Esophagus (tissue), 2 donors: ENCODE results near the gene CYTH4. TPM values are rescaled to one million over a fixed set of nuclear protein-coding genes. Genes with fewer than 3 reads are reported as not detected.

Source experiments
- H3K27ac ChIP-seq, 2 donors: one replicate each; pipeline ENCODE4 v1.5.1; 2013; ENCODE audit warnings: low read depth in 2 of 2, mild to moderate bottlenecking in 2 of 2, inconsistent platforms in 1 of 2, low read length in 1 of 2, moderate library complexity in 1 of 2
- H3K27me3 ChIP-seq, 2 donors: one replicate each; pipeline ENCODE4 v1.6.1; 2013; ENCODE audit warnings: low read length in 2 of 2, control low read depth in 1 of 2, mild to moderate bottlenecking in 1 of 2; ENCODE audit not compliant: insufficient read depth in 2 of 2, control insufficient read depth in 1 of 2
- H3K36me3 ChIP-seq, 2 donors: one replicate each; pipeline ENCODE4 v1.6.1; 2013; ENCODE audit warnings: low read length in 1 of 2; ENCODE audit not compliant: control insufficient read depth in 2 of 2, insufficient read depth in 2 of 2
- H3K4me1 ChIP-seq, 2 donors: one replicate each; pipeline ENCODE4 v1.6.1; 2013; ENCODE audit warnings: low read length in 1 of 2; ENCODE audit not compliant: control insufficient read depth in 2 of 2, insufficient read depth in 2 of 2
- H3K4me3 ChIP-seq, 2 donors: one replicate each; pipeline ENCODE4 v1.5.1; 2013; ENCODE audit warnings: low read length in 2 of 2, mild to moderate bottlenecking in 2 of 2, low read depth in 1 of 2, moderate library complexity in 1 of 2
- H3K9me3 ChIP-seq, 2 donors: one replicate each; pipeline ENCODE4 v1.6.1; 2013; ENCODE audit warnings: mild to moderate bottlenecking in 2 of 2, low read depth in 1 of 2, low read length in 1 of 2, moderate library complexity in 1 of 2; ENCODE audit not compliant: control insufficient read depth in 2 of 2, insufficient read depth in 1 of 2
- WGBS, 2 donors: extraction: QIAGEN DNeasy Blood & Tissue Kit; methylation state at CpG; one replicate each; pipeline ENCODE4 v1.1.7; 2013; 5-methylcytosine and 5-hydroxymethylcytosine counted together
- polyA plus RNA-seq, 2 donors: library from polyadenylated mRNA; stranded (reverse); fragments of 200-250 nt; gene quantifications; one replicate each; pipeline ENCODE4 v1.2.3, GENCODE V29; 2013
- donor health status: healthy with polysubstance abuse.
- donor health status: Bipolar disorder and iron deficiency.

The CYTH4 gene
- polyA plus RNA-seq, 2 donors = 1.4 to 4.1 TPM

DNA sequence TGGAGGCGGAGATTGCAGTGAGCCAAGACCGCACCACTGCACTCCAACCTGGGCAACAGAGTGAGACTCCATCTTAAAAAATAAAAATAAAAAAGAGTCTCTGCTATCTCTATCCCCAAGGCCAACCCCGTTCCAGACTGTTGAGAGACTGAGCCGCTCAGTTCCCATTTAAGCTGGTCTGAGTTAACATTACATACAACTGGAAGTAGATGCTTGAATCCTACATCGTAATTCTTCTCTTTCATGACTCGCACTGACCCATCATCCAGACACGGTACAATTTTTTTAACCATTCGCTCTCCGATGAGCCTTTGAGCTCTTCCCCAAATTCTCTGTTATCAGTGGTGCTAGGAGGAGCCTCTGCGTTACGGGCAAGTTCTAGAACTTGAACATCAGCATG lies 4.9 kb upstream of the CYTH4 start:
- 79% methylated on average over 11 of the region's 11 CpGs for WGBS, 2 donors
- H3K27me3 ChIP-seq = no peaks in the 10 kb centered on the region
- no peaks in the 10 kb centered on the region for H3K36me3 ChIP-seq
- peaks cover 0 to under 1% of the 10 kb centered on the region in 2 donors for H3K4me1 ChIP-seq
- H3K27ac ChIP-seq = no peak overlapping the region
- H3K4me3 ChIP-seq = no peak overlapping the region
- peaks cover 0 to 4% of the 10 kb centered on the region in 2 donors for H3K9me3 ChIP-seq

- whole genome bisulfite sequencing, 2 donors = 60 to 61% methylated on average over 5 of the region's 5 CpGs
- no peaks in the 10 kb centered on the region for H3K36me3 ChIP-seq
- H3K4me1 ChIP-seq = peaks cover 0 to 2% of the 10 kb centered on the region in 2 donors
- peaks cover 0 to 4% of the 10 kb centered on the region in 2 donors for H3K9me3 ChIP-seq
- H3K4me3 ChIP-seq = no peak overlapping the region
- no peak overlapping the region for H3K27ac ChIP-seq
- no peaks in the 10 kb centered on the region for H3K27me3 ChIP-seq
These were observed 4.0 kb upstream of the CYTH4 start for GRCh38 chr22:37278261-37278660.

DNA sequence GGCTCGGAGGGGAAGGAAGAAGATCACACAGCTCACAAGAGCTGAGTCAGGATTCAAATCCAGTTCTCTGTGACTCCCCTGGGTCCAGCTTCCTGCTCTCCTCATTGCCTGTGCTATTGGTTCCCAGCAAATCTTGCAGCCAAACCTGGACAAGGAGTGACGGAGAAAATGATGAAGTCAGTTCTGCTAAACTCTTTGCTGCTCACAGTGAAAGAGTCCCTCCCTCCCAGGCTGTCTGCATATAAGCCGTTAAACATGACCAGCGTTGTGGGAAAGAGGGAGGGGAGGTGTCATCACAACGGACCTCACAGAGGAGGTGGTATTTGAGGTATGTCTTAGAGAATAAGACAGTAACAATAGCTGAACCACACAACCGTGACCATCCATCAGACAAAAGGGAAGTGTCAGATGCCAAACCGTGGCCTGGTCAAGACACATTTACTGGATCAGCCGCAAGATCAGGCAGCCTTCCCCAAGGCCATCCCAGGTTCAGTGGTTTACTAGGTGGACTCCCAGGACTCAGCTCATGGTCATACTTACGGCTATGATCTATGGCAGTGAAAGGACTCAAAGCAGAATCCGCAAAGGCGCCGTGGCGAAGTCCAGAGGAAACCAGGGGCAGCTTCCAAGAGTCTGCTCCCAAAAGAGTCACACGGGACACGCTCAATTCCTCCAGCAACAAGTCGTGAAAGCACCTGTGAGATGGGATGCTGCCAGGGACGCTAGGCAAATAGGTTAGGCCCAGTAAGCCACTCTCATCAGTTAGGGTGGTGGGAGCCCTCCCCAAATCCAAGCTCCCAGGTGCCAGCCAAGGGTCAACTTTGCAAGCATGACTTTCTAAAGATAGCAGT lies 2.8 kb upstream of the CYTH4 start:
- Histone ChIP-seq H3K36me3 (no peaks in the 10 kb centered on the region), H3K4me1 (peaks cover 0 to 2% of the 10 kb centered on the region in 2 donors), H3K9me3 (peaks cover 0 to 4% of the 10 kb centered on the region in 2 donors), H3K27me3 (no peaks in the 10 kb centered on the region), H3K4me3 (no peak overlapping the region), H3K27ac (no peak overlapping the region)
- WGBS, 2 donors = 63 to 70% methylated on average over 17 of the region's 17 CpGs

DNA sequence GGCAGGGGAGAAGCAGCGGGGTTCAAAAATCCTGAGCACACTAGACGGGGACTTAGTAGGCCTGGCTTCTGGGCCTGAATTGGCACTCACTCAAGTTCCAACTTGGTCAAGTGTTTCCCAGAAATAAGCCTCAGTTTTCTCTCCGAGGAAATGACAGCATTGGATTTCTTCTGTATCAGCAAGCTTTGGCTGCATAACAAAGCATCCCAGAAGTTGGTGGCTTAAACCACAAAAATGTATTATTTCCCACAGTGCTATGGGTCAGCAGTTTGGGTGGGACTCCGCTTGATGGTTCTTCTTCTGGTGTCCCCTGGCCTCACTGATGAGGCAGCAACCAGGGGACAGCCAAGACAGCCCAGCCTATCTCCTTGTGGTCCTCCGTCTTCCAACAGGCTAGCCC lies 1.6 kb upstream of the CYTH4 start:
- H3K36me3 ChIP-seq = no peaks in the 10 kb centered on the region
- H3K4me3 ChIP-seq = no peak overlapping the region
- H3K4me1 ChIP-seq = peaks cover 0 to 2% of the 10 kb centered on the region in 2 donors
- H3K9me3 ChIP-seq = peaks cover 0 to 4% of the 10 kb centered on the region in 2 donors
- no peaks in the 10 kb centered on the region for H3K27me3 ChIP-seq
- 94 to 95% methylated on average over 5 of the region's 5 CpGs for WGBS, 2 donors
- no peak overlapping the region for H3K27ac ChIP-seq

GRCh38 chr22:37281195-37281594 lies 1.1 kb upstream of the CYTH4 start:
- H3K27ac ChIP-seq = no peak overlapping the region
- H3K9me3 ChIP-seq = peaks cover 0 to 4% of the 10 kb centered on the region in 2 donors
- H3K27me3 ChIP-seq = no peaks in the 10 kb centered on the region
- H3K4me3 ChIP-seq = no peak overlapping the region
- H3K36me3 ChIP-seq = no peaks in the 10 kb centered on the region
- peaks cover 0 to 2% of the 10 kb centered on the region in 2 donors for H3K4me1 ChIP-seq
- 84% methylated on average over 7 of the region's 7 CpGs for WGBS, 2 donors

DNA sequence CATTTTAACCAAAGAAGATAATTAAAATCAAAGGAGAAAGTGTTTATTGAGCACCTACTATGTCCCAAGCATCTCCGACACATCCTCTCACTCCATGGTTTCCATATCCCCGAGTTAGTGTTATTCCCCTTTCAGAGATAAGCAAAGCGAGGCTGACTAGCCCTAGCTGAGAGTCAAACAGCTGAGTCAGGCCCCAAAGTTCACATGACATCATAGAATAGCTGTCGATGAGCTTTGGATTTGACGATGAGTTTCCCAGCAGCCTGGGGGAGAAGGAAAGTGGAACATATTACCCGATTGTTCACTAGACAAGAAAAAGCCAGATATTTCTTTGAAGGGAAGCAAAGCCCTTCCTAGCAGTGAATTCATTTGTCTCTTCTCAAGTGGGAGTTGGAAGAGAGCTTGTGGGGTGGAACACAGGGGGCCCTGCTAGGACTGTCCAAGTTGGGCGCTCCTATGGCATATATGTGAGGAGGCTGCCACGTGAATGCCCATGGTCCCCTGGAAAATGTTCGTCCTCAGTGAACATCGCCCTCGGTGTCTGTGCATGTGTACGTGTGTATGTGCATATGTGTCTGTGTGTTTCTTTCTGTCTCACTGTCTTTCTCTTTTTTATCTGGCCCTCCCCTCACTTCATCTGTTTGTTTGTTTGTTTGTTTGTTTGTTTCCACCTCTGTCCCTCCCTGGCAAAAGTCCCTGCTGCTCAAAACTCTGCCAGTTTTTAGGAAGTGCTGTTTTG lies 493 bp upstream of the CYTH4 start:
- Histone ChIP-seq H3K4me1 (peaks cover 0 to 2% of the 10 kb centered on the region in 2 donors), H3K9me3 (peaks cover 0 to 4% of the 10 kb centered on the region in 2 donors), H3K27ac (no peak overlapping the region), H3K36me3 (no peaks in the 10 kb centered on the region), H3K4me3 (no peak overlapping the region), H3K27me3 (no peaks in the 10 kb centered on the region)
- 69 to 79% methylated on average over 12 of the region's 12 CpGs for WGBS, 2 donors

- no peaks in the 10 kb centered on the region for H3K27me3 ChIP-seq
- whole genome bisulfite sequencing, 2 donors = 48 to 53% methylated on average over 6 to 8 of the region's 8 CpGs
These were observed 1.2 kb downstream of the CYTH4 start for GRCh38 chr22:37283393-37283937.

DNA sequence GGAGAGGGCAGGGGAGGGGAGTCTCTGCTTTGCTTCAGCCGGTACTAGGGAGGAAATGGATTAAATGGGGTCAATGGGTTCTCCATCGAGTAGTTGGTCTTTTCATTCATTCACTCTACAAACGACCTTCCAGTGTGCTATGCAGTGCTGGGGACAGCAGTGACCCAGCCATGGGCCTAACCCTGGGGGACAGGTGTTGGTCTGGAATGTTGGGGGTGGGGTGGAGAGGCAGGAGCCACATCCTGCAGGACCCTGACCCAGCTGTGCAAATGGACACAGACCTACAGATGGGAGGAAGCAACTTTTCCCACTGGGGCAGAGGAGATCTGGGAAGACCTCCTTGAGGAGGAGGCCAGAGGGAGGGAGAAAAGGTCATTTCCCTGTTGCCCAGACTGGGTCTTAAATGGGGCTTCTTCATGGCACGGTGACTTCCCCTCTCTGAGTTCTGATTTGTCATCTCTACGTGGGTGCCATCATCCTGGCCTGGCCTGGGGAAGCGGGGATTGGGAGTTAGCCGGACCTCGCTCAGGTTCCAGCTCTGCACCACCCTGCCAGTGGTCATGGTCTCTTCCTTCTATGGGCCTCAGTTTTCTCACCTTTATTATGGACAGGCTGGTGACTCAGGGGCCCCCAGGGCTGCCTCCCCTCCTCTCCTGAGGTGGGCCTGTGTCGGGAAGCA lies 2.0 kb downstream of the CYTH4 start:
- peaks cover 0 to 2% of the 10 kb centered on the region in 2 donors for H3K4me1 ChIP-seq
- no peaks in the 10 kb centered on the region for H3K36me3 ChIP-seq
- H3K27ac ChIP-seq = peak overlapping the region; percentile 37 to 42
- no peaks in the 10 kb centered on the region for H3K27me3 ChIP-seq
- WGBS, 2 donors = 48 to 57% methylated on average over 9 of the region's 9 CpGs
- peak overlapping the region; percentile 19 to 30 for H3K4me3 ChIP-seq
- H3K9me3 ChIP-seq = peaks cover 0 to 4% of the 10 kb centered on the region in 2 donors

More at GRCh38 chr22:37283393-37283937, 1.2 kb downstream of the CYTH4 start:
- no peaks in the 10 kb centered on the region for H3K36me3 ChIP-seq
- H3K27ac ChIP-seq = peak overlapping the region; percentile 27 to 38
- peaks cover 0 to 2% of the 10 kb centered on the region in 2 donors for H3K4me1 ChIP-seq
- peaks cover 0 to 4% of the 10 kb centered on the region in 2 donors for H3K9me3 ChIP-seq
- H3K4me3 ChIP-seq = peak overlapping the region; percentile 32 to 44

DNA sequence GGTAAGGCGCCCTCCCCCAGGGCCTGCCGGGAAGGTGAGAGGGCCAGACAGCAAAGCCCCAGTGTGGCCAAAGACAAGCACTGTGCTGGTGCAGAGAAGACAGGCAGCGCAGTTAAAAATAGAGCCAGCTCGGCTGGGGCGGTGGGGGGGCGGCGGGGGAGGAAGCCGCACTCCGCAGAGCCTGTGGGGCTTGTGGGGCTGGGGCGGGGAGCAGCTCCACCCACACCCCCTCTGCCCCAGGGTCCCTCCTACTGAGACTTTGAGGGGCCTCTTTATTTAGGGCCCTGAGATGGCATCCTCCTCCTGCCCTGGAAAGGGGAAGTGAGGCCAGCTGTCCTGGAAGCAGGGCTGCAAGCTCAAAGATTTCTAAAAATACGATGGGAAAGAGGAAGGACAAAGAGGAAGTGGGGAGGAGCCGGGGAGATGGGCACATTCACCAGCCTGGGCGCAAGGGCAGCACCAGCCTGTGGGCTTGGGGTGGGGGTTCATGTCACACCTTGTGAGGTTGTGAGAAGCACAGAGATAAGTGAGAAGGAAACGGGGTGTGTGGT lies 2.6 kb downstream of the CYTH4 start:
- 32 to 37% methylated on average over 14 of the region's 14 CpGs for whole genome bisulfite sequencing, 2 donors
- H3K27me3 ChIP-seq = no peaks in the 10 kb centered on the region
- no peaks in the 10 kb centered on the region for H3K36me3 ChIP-seq
- peaks cover 0 to 4% of the 10 kb centered on the region in 2 donors for H3K9me3 ChIP-seq
- H3K4me3 ChIP-seq = peak overlapping the region in 1 of 2 donors; percentile 19
- H3K4me1 ChIP-seq = peaks cover 0 to 2% of the 10 kb centered on the region in 2 donors
- H3K27ac ChIP-seq = peak overlapping the region; percentile 37 to 42
